Peyer's patch (tissue), 4 donors: Measurements from ENCODE around the gene FXYD3. TPM values are rescaled to one million over a fixed set of nuclear protein-coding genes. Genes with fewer than 3 reads are reported as not detected.

Experiments used
- DNase-seq, 3 donors: peaks; one replicate each; pipeline ENCODE4 v3.0.0-alpha.2; 2017 to 2019
- H3K27ac ChIP-seq, 4 donors: fragments of 200-600 bp; sonication (generic); one replicate each; pipeline ENCODE4 v1.5.1; 2016 to 2019
- H3K27me3 ChIP-seq, 2 donors: fragments of 200-600 bp; sonication (generic); one replicate each; pipeline ENCODE4 v1.5.1; 2019
- H3K36me3 ChIP-seq, 3 donors: fragments of 200-600 bp; sonication (generic); one replicate each; pipeline ENCODE4 v1.5.1; 2016 to 2019
- H3K4me1 ChIP-seq, 4 donors: fragments of 200-600 bp; sonication (generic); one replicate each; pipeline ENCODE4 v1.5.1; 2016 to 2019
- H3K4me3 ChIP-seq, 4 donors: fragments of 200-600 bp; sonication (generic); 1 replicate in 3 of 4; 2 replicates in 1 of 4; pipeline ENCODE4 v1.5.1; 2016 to 2019; ENCODE audit warnings: mild to moderate bottlenecking in 1 of 4
- H3K9me3 ChIP-seq, 4 donors: fragments of 200-600 bp; sonication (generic); one replicate each; pipeline ENCODE4 v1.5.1; 2016 to 2019; ENCODE audit warnings: mild to moderate bottlenecking in 1 of 4
- CTCF ChIP-seq, 6 experiments: fragments of 450-650 bp in 4 of 6; fragments of 200-600 bp in 2 of 6; sonication (generic) in 1 of 6; IDR thresholded peaks; one replicate each; pipeline ENCODE4 v1.5.1; 2017 to 2019; ENCODE audit warnings: antibody characterized with exemption in 6 of 6, mild to moderate bottlenecking in 3 of 6, moderate library complexity in 1 of 6
- POLR2A ChIP-seq, 2 donors: fragments of 450-650 bp; IDR thresholded peaks; one replicate each; pipeline ENCODE4 v1.5.1; 2017; ENCODE audit warnings: antibody characterized with exemption in 2 of 2, mild to moderate bottlenecking in 2 of 2, moderate library complexity in 2 of 2
- small RNA-seq, 2 donors: library from RNA; depleted of rRNA; stranded (forward); fragments of <200 nt; gene quantifications; one replicate each; pipeline ENCODE3, GENCODE V24; 2016
- total RNA-seq, 4 donors: library from RNA; depleted of rRNA; stranded (reverse); fragments of >200 nt; gene quantifications; one replicate each; pipeline ENCODE4 v1.1.0, GENCODE V29; 2016

FXYD3 gene
- total RNA-seq, 4 donors from 2014 or later: 33.0 to 1,418 (median 1,063) TPM

GRCh38 chr19:35169221-35169995 lies 53.8 kb downstream of the FXYD3 start:
- no peak overlapping the region for H3K27ac ChIP-seq
- H3K4me1 ChIP-seq: peaks cover 0 to 7% (median 0%) of the 10 kb centered on the region in 4 donors
- no peak overlapping the region for H3K4me3 ChIP-seq
- peak in 1 of 3 donors; percentile 38 for DNase-seq
- no peaks in the 10 kb centered on the region for H3K27me3 ChIP-seq
- peaks cover 0 to 17% (median 0%) of the 10 kb centered on the region in 3 donors for H3K36me3 ChIP-seq
- peaks cover 0 to 13% (median 4%) of the 10 kb centered on the region in 4 donors for H3K9me3 ChIP-seq
- TF ChIP-seq CTCF (IDR thresholded peaks at IDR 0.05) (no peak), POLR2A (IDR thresholded peaks at IDR 0.05) (no peak)

GRCh38 chr19:35170359-35171061 lies 54.9 kb downstream of the FXYD3 start:
- H3K4me1 ChIP-seq: peaks cover 0 to 7% (median 0%) of the 10 kb centered on the region in 4 donors
- H3K27me3 ChIP-seq: no peaks in the 10 kb centered on the region
- no peak for TF ChIP-seq POLR2A (IDR thresholded peaks at IDR 0.05)
- TF ChIP-seq CTCF (IDR thresholded peaks at IDR 0.05): no peak
- peaks cover 0 to 9% (median 4%) of the 10 kb centered on the region in 4 donors for H3K9me3 ChIP-seq
- no peak overlapping the region for H3K4me3 ChIP-seq
- H3K36me3 ChIP-seq: peaks cover 0 to 15% (median 0%) of the 10 kb centered on the region in 3 donors
- DNase-seq: peak in 1 of 3 donors; percentile 40
- no peak overlapping the region for H3K27ac ChIP-seq

- peaks cover 0 to 3% (median 0%) of the 10 kb centered on the region in 3 donors for H3K36me3 ChIP-seq
- TF ChIP-seq CTCF (IDR thresholded peaks at IDR 0.05) (no peak), POLR2A (IDR thresholded peaks at IDR 0.05) (no peak)
- H3K4me3 ChIP-seq: no peak overlapping the region
- no peaks in the 10 kb centered on the region for H3K27me3 ChIP-seq
- peaks cover 0 to 2% (median 0%) of the 10 kb centered on the region in 4 donors for H3K4me1 ChIP-seq
- H3K9me3 ChIP-seq: no peaks in the 10 kb centered on the region
- peak in 1 of 3 donors; percentile 43 for DNase-seq
- H3K27ac ChIP-seq: no peak overlapping the region
These were observed 56.1 kb downstream of the FXYD3 start for GRCh38 chr19:35171730-35172129.

Small RNAs within 50 kb of the gene (small RNA-seq; reads per million reads assigned to genes)
- 0 reads per million in 2 donors for gene AC020907.2

Other genes starting within 250 kb of the FXYD3 start
- 1 to 10 TPM; 1.6 to 9.9 (median 2.1) TPM for gene ZNF30, start 188.9 kb upstream of the FXYD3 start, total RNA-seq
- 10 to 100 TPM in 1 of 4 donors, 1 to 10 TPM in 3; 7.0 to 15.7 (median 7.4) TPM for gene ZNF792, start 151.6 kb upstream of the FXYD3 start, total RNA-seq
- gene GRAMD1A, start 115.5 kb upstream of the FXYD3 start, total RNA-seq: 100 to 1,000 TPM in 1 of 4 donors, 10 to 100 TPM in 2, 1 to 10 TPM in 1; 6.0 to 135 (median 61.6) TPM
- gene SCN1B, start 85.4 kb upstream of the FXYD3 start, total RNA-seq: 1 to 10 TPM; 2.8 to 9.1 (median 5.1) TPM
- 1 to 10 TPM in 1 of 4 donors, under 1 TPM in 1, not detected in 2; 0.67 to 1.4 TPM for gene HPN, start 74.1 kb upstream of the FXYD3 start, total RNA-seq
- 10 to 100 TPM in 2 of 4 donors, 1 to 10 TPM in 2; 6.1 to 37.3 (median 14.4) TPM for gene LGI4, start 19.2 kb downstream of the FXYD3 start, total RNA-seq
- 10 to 100 TPM in 2 of 4 donors, not detected in 2; 12.3 to 12.7 TPM for gene FXYD1, start 23.0 kb downstream of the FXYD3 start, total RNA-seq
- not detected for gene FXYD7, start 27.4 kb downstream of the FXYD3 start, total RNA-seq
- gene FXYD5, start 38.9 kb downstream of the FXYD3 start, total RNA-seq: 10 to 100 TPM in 3 of 4 donors, 1 to 10 TPM in 1; 6.0 to 67.7 (median 22.2) TPM
- gene FAM187B, start 112.9 kb downstream of the FXYD3 start, total RNA-seq: not detected
- 100 to 1,000 TPM in 3 of 4 donors, 10 to 100 TPM in 1; 28.9 to 214 (median 188) TPM for gene LSR, start 133.2 kb downstream of the FXYD3 start, total RNA-seq
- 100 to 1,000 TPM; 112 to 201 (median 142) TPM for gene USF2, start 153.1 kb downstream of the FXYD3 start, total RNA-seq
- gene HAMP, start 166.7 kb downstream of the FXYD3 start, total RNA-seq: not detected
- gene MAG, start 176.3 kb downstream of the FXYD3 start, total RNA-seq: 1 to 10 TPM in 1 of 4 donors, not detected in 3; 3.8 TPM
- 100 to 1,000 TPM in 1 of 4 donors, 10 to 100 TPM in 2, not detected in 1; 10.9 to 207 (median 15.7) TPM for gene CD22, start 213.4 kb downstream of the FXYD3 start, total RNA-seq
- 1 to 10 TPM in 1 of 4 donors, under 1 TPM in 1, not detected in 2; 0.66 to 1.6 TPM for gene FFAR1, start 232.1 kb downstream of the FXYD3 start, total RNA-seq
- gene FFAR3, start 242.6 kb downstream of the FXYD3 start, total RNA-seq: 1 to 10 TPM in 1 of 4 donors, not detected in 3; 1.1 TPM